COLO668 (cell line): Measurements from ENCODE around the gene EXOC4.

Experiments
- DNase-seq: peaks from one replicate; lab custom pipeline; 2025; ENCODE audit not compliant: unreplicated experiment; lab: John Stamatoyannopoulos, UW

Gene EXOC4

GRCh38 chr7:134009314-134010110, 756.6 kb downstream of the EXOC4 start:
- DNase-seq, result no peak

GRCh38 chr7:134013249-134013648, 760.4 kb downstream of the EXOC4 start:
- DNase-seq, result no peak

- DNase-seq, result no peak
Observed at GRCh38 chr7:134014935-134015334, 762.1 kb downstream of the EXOC4 start.

GRCh38 chr7:134016223-134016941, 763.5 kb downstream of the EXOC4 start:
- DNase-seq, result peak; percentile 43

GRCh38 chr7:134016942-134017303, 764.0 kb downstream of the EXOC4 start:
- DNase-seq, result no peak

- no peak for DNase-seq
Observed at GRCh38 chr7:134018306-134018705, 765.4 kb downstream of the EXOC4 start.

- no peak for DNase-seq
Observed at GRCh38 chr7:134019251-134019650, 766.4 kb downstream of the EXOC4 start.

- DNase-seq, result no peak
Observed at GRCh38 chr7:134021836-134022235, 769.0 kb downstream of the EXOC4 start.

GRCh38 chr7:134022286-134022911, 769.5 kb downstream of the EXOC4 start:
- DNase-seq, result no peak

- DNase-seq, result no peak
Observed at GRCh38 chr7:134024739-134025138, 771.9 kb downstream of the EXOC4 start.

GRCh38 chr7:134028853-134029252, 776.0 kb downstream of the EXOC4 start:
- DNase-seq, result no peak

GRCh38 chr7:134029743-134030142, 776.9 kb downstream of the EXOC4 start:
- DNase-seq, result no peak

GRCh38 chr7:134030460-134030865, 777.6 kb downstream of the EXOC4 start:
- no peak for DNase-seq

GRCh38 chr7:134031835-134032617, 779.1 kb downstream of the EXOC4 start:
- no peak for DNase-seq

GRCh38 chr7:134034652-134035051, 781.8 kb downstream of the EXOC4 start:
- DNase-seq, result no peak

GRCh38 chr7:134037991-134038390, 785.1 kb downstream of the EXOC4 start:
- no peak for DNase-seq

- DNase-seq, result no peak
Observed at GRCh38 chr7:134040988-134041387, 788.1 kb downstream of the EXOC4 start.

- DNase-seq, result no peak
Observed at GRCh38 chr7:134041477-134041876, 788.6 kb downstream of the EXOC4 start.

- no peak for DNase-seq
Observed at GRCh38 chr7:134042307-134042706, 789.4 kb downstream of the EXOC4 start.

GRCh38 chr7:134044682-134045081, 791.8 kb downstream of the EXOC4 start:
- no peak for DNase-seq

GRCh38 chr7:134045716-134046115, 792.8 kb downstream of the EXOC4 start:
- DNase-seq, result no peak
